ENCODE data around the gene ACOX1. TPM values are rescaled to one million over a fixed set of nuclear protein-coding genes. Genes with fewer than 3 reads are reported as not detected.

Gene ACOX1
- total and polyA plus RNA-seq, 2 of the 13 experiments (the other 11 are each of a cell fraction or from before 2014, with no cell fraction given) = 86.4 to 120 TPM

DNA sequence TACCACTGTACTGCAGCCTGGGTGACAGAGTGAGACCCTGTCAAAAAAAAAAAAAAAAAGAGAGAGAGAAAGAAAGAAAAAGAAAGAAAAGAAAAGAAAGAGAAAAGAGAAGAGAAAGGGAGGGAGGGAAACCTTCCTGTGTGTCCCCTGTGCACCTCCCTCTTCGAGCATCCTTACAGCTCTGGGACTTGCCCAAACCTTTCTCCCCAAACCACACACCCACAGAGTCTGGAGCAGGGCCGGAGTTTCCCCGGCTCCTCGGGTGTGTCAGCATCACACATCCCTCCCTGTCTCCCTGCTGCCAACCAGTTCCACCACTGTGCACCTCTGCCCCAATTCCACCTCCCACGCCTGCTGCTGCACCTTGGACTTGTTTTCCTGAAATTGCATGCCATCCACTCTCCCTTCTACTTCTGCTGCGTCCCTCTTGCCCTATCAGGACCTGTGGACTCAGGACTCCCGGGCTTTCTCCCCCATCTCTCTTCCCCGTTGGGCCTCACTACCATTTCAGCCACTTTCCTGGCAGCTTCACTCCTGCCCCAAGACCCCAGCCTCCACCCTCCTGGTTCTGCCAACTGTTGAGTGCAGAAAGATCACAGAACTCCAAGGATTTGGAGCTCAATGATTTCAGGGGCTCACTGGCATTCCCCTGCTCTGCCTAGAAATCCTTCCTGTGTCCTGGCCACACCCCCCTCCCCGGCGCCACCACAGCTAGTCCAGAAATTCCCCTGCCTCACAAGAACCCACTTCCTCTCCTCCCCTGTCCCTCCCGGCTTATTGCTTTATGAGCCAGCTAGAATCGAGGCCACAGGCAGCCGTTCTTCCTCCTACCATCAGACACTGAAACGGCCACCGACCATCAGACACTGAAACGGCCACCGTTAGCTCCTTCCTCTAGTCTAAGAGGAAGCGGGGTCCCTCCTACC lies 18.0 kb upstream of the ACOX1 start (continued):
- peak in 1 of 2 experiments; percentile 75; a peak in 2 of 4 replicates for TF ChIP-seq KLF16 (CRISPR knock-in tag; IDR thresholded peaks at IDR 0.05)
- no peak for TF ChIP-seq NFIB (CRISPR knock-in tag; IDR thresholded peaks at IDR 0.05; ENCODE audit: borderline replicate concordance)
- no peak for TF ChIP-seq ZNF484 (CRISPR knock-in tag; IDR thresholded peaks at IDR 0.05; ENCODE audit: borderline replicate concordance, low read depth)
- TF ChIP-seq KLF9 (CRISPR knock-in tag; IDR thresholded peaks at IDR 0.05; ENCODE audit: low read depth) = peak; percentile 43
- peak; percentile 62; the same call in 1 of the 2 replicates for TF ChIP-seq ARNTL (CRISPR knock-in tag; IDR thresholded peaks at IDR 0.05)
- TF ChIP-seq FOXP1 (IDR thresholded peaks at IDR 0.05) = no peak
- TF ChIP-seq FOXP1 (CRISPR knock-in tag; IDR thresholded peaks at IDR 0.05) = peak; percentile 82
- TF ChIP-seq DNMT3B (CRISPR knock-in tag; conservative IDR thresholded peaks at IDR 0.05) = no peak
- peak; percentile 50; the same call in 1 of the 2 replicates for TF ChIP-seq KDM1A (CRISPR knock-in tag; IDR thresholded peaks at IDR 0.05)
- TF ChIP-seq TBL1XR1 (IDR thresholded peaks at IDR 0.05; ENCODE audit: borderline replicate concordance, low read length, partially characterized antibody) = peak; percentile 13
- TF ChIP-seq NFKB2 (CRISPR knock-in tag; IDR thresholded peaks at IDR 0.05; ENCODE audit: borderline replicate concordance) = peak; percentile 89; the same call in 1 of the 2 replicates
- TF ChIP-seq, protein P1, sequence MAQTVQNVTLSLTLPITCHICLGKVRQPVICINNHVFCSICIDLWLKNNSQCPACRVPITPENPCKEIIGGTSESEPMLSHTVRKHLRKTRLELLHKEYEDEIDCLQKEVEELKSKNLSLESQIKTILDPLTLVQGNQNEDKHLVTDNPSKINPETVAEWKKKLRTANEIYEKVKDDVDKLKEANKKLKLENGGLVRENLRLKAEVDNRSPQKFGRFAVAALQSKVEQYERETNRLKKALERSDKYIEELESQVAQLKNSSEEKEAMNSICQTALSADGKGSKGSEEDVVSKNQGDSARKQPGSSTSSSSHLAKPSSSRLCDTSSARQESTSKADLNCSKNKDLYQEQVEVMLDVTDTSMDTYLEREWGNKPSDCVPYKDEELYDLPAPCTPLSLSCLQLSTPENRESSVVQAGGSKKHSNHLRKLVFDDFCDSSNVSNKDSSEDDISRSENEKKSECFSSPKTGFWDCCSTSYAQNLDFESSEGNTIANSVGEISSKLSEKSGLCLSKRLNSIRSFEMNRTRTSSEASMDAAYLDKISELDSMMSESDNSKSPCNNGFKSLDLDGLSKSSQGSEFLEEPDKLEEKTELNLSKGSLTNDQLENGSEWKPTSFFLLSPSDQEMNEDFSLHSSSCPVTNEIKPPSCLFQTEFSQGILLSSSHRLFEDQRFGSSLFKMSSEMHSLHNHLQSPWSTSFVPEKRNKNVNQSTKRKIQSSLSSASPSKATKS (CRISPR knock-in tag; IDR thresholded peaks at IDR 0.05) = no peak
- TF ChIP-seq TCF7 (IDR thresholded peaks at IDR 0.05; ENCODE audit: low read depth) = no peak
- peak; percentile 99 for TF ChIP-seq PPARG (CRISPR knock-in tag; conservative IDR thresholded peaks at IDR 0.05)
- TF ChIP-seq BRCA1 (CRISPR knock-in tag; IDR thresholded peaks at IDR 0.05) = peak; percentile 87; the same call in 1 of the 2 replicates
- peak; percentile 86 for TF ChIP-seq ZNF546 (CRISPR knock-in tag; conservative IDR thresholded peaks at IDR 0.05)
- TF ChIP-seq, protein P2, sequence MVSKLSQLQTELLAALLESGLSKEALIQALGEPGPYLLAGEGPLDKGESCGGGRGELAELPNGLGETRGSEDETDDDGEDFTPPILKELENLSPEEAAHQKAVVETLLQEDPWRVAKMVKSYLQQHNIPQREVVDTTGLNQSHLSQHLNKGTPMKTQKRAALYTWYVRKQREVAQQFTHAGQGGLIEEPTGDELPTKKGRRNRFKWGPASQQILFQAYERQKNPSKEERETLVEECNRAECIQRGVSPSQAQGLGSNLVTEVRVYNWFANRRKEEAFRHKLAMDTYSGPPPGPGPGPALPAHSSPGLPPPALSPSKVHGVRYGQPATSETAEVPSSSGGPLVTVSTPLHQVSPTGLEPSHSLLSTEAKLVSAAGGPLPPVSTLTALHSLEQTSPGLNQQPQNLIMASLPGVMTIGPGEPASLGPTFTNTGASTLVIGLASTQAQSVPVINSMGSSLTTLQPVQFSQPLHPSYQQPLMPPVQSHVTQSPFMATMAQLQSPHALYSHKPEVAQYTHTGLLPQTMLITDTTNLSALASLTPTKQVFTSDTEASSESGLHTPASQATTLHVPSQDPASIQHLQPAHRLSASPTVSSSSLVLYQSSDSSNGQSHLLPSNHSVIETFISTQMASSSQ (IDR thresholded peaks at IDR 0.05; ENCODE audit: low read depth) = no peak
- TF ChIP-seq, protein P2 (CRISPR knock-in tag; IDR thresholded peaks at IDR 0.05; ENCODE audit: borderline replicate concordance) = peak; percentile 25; the same call in 1 of the 2 replicates
- TF ChIP-seq ZNF569 (CRISPR knock-in tag; IDR thresholded peaks at IDR 0.05; ENCODE audit: borderline replicate concordance) = peak; percentile 60; the same call in 1 of the 2 replicates
- TF ChIP-seq RFX1 (IDR thresholded peaks at IDR 0.05) = no peak
- no peak for TF ChIP-seq XBP1 (CRISPR knock-in tag; IDR thresholded peaks at IDR 0.05)
- TF ChIP-seq ZNF777 (CRISPR knock-in tag; IDR thresholded peaks at IDR 0.05) = 0 out of 2 replicates have a peak, but pooled peaks have one; percentile 31
- TF ChIP-seq, protein P3, sequence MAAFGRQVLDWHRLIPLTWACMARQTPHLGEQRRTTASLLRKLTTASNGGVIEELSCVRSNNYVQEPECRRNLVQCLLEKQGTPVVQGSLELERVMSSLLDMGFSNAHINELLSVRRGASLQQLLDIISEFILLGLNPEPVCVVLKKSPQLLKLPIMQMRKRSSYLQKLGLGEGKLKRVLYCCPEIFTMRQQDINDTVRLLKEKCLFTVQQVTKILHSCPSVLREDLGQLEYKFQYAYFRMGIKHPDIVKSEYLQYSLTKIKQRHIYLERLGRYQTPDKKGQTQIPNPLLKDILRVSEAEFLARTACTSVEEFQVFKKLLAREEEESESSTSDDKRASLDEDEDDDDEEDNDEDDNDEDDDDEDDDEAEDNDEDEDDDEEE (CRISPR knock-in tag; IDR thresholded peaks at IDR 0.05) = peak; percentile 56; the same call in 1 of the 2 replicates
- peak; percentile 46; the same call in 1 of the 2 replicates for TF ChIP-seq ZNF354B (CRISPR knock-in tag; IDR thresholded peaks at IDR 0.05)
